ENCODE measurements around the gene GRIK2.
"Not testable (repeated sequence)": the region's sequence is repeated elsewhere in the genome, so short reads cannot be mapped to it uniquely, and the experiment has no call there.

The GRIK2 gene

DNA sequence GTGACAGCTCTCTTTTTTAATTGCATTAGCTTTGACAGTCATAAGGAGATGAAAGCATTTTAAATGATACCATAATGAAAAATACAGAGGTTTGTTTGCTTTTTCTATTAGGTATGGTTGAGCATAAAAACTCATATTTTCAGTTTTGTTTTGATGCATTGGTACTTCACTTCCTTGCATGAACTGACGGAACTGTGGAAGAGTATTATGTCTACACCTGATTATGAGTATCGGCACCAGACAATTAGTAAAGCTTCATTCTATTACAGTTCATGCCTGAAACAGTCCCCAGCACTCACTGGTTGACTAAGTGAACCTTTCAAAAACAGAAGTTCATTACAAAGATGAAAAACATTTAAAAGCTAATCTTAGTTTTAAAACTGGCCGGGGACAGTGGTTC is 593.0 kb downstream of the GRIK2 start:
- no peak for DNase-seq (ENCODE audit: low read depth in 2 of 2, low spot score in 1 of 2)

GRCh38 chr6:101992286-101992685 is 598.8 kb downstream of the GRIK2 start:
- no peak for DNase-seq (ENCODE audit: low read depth in 2 of 2, low spot score in 1 of 2)

GRCh38 chr6:101994521-101994920 is 601.0 kb downstream of the GRIK2 start:
- no peak for DNase-seq (ENCODE audit: low read depth in 2 of 2, low spot score in 1 of 2)

DNA sequence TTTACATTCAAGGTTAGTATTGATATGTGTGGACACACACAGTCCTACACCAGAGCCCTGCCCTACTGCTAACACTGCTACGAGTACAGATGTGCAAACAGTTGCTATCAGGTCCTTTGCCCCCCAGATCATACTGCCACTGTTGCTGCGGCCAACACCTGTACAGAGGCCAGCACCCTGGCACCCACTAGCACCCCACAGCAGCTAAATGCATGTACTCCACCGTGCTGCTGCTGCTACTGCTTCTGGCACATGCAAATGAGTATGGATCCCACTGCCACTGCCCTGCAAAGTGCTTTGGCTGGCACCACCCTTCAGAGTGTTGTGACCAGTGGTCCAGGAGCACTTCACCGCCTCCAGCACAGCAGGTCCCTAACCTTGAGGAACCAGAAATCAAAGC is 621.9 kb downstream of the GRIK2 start:
- DNase-seq (ENCODE audit: low read depth in 2 of 2, low spot score in 1 of 2), result no peak

DNA sequence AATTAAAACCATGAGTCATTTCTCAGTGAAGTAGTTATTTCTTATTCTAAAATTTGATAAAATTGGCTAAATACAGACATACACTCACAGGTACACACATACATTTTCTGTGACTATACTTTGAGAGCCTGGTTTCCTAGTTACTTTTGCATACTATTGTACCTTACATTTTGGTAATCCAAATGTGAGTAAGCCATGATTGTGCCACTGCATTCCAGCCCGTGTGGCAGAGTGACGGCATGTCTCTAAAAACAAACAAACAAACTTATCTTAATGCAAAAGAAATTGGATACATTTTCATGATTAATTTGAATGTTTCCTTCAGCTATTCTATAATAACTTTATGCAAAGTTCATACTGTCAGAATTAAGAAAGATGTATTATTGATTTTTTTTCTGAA is 628.8 kb downstream of the GRIK2 start:
- no peak for DNase-seq (ENCODE audit: low read depth in 2 of 2, low spot score in 1 of 2)

DNA sequence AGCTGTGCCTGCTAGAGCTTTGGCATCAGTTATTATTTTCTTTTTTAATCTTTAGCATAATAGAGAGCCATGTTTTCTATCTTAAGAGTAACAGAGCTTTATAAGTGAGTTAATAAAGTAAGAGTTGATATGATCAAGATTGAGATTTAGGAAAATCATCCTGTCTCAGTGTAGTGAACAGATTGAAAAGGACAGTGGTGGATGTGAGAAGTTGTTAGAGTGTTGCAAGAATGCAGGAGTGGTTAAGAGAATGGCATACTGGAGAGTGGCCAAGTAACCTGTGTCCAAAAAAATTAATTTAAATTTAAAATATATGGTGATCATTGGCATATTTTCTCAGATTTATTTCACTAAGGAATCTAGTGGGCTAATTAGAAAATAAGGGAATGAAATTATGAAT is 629.3 kb downstream of the GRIK2 start:
- no peak for DNase-seq (ENCODE audit: low read depth in 2 of 2, low spot score in 1 of 2)

DNA sequence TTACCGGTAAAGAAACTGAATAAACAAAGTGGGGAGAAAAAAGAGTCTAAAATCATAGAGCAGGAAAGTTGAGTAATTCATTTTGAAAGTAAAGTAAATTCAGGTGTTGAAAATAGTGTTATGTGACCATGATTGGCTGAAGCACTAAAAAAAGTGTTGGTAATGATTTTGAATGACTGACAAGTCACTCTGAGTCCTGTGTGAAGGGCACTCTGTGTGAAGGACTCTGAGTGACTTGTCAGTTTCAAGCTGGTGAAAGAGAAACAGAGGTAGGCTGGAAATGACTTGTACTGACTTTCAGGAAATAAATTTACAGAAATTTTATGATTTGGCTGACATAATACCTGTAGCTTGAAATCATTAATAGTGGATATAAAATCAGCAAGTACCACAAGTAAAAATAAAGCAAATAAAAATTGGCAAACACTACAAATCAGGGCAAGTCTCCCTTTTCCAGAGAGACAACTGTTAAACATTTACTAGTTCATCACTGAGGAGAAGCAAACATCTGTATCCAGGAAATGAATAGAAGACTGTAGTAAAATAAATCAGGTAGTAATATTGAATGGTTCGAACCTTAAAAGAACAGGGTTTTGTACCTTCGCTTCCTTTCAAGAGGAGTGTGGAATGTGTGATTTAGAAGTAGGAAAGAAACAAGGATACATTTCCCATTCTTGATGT is 630.6 kb downstream of the GRIK2 start:
- no peak for DNase-seq (ENCODE audit: low read depth in 2 of 2, low spot score in 1 of 2)

GRCh38 chr6:102026649-102027048 is 633.1 kb downstream of the GRIK2 start:
- no peak for DNase-seq (ENCODE audit: low read depth in 2 of 2, low spot score in 1 of 2)

GRCh38 chr6:102028176-102028575 is 634.7 kb downstream of the GRIK2 start:
- no peak for DNase-seq (ENCODE audit: low read depth in 2 of 2, low spot score in 1 of 2)

DNA sequence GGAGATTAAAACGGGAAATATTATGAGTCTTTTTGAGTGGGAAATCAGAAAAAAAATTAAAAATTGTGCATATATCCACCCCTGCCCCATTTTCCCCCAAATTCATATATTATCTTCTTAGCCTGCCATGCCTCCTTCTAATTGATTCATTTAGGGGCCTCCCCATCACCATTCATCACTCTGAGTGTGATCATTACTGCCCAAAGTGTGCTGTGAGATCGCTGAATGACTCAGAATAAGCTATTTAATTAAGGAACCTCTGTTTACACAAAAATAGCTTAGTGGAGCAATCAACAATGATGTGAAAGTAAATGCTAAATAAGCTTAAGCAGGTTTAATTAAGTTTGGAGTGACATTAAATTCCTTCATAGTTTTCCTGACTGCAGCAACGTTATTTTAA is 645.5 kb downstream of the GRIK2 start:
- no peak for DNase-seq (ENCODE audit: low read depth in 2 of 2, low spot score in 1 of 2)

DNA sequence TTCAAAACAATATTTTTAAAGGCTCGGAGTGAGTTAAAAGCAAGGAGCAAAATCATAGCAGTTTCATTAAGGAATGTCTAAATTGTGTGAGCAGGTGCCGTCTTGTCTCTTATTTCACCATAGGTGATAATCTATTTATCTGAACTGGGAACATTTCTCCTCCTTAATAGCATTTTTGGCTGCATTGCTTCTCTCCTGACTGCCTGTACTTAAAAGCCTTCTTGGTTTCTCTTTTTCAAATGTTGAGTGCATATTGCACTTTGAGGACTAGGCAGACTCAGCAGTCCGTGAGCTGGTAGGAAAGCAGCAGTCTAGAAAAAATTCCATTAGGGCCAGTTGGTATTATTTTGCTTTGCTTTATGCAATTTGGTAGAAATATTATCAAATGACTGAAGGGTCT is 645.9 kb downstream of the GRIK2 start:
- DNase-seq (ENCODE audit: low read depth in 2 of 2, low spot score in 1 of 2), result no peak

DNA sequence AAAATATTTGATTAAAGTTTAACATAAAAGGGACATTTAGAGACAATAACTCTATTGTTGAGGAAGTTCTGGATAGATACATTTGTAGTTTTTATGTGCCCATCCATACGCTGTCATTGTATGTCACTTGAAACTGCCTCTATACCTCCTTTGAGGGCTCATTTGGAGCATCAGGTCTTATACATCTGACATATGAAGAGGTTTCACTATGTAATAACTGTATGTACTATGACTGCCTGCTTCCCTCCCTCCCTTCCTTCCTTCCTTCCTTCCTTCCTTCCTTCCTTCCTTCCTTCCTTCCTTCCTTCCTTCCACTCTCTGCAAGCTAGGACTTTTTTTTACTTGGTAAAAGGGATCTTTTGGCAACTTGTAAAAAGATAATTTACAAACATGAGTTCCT is 657.5 kb downstream of the GRIK2 start:
- no peak for DNase-seq (ENCODE audit: low read depth in 2 of 2, low spot score in 1 of 2)

GRCh38 chr6:102051720-102052119 is 658.2 kb downstream of the GRIK2 start:
- no peak for DNase-seq (ENCODE audit: low read depth in 2 of 2, low spot score in 1 of 2)

- no peak for DNase-seq (ENCODE audit: low read depth in 2 of 2, low spot score in 1 of 2)
These were observed 670.6 kb downstream of the GRIK2 start for GRCh38 chr6:102064142-102064541.

GRCh38 chr6:102066301-102066700 is 672.8 kb downstream of the GRIK2 start:
- DNase-seq (ENCODE audit: low read depth in 2 of 2, low spot score in 1 of 2), result no peak

DNA sequence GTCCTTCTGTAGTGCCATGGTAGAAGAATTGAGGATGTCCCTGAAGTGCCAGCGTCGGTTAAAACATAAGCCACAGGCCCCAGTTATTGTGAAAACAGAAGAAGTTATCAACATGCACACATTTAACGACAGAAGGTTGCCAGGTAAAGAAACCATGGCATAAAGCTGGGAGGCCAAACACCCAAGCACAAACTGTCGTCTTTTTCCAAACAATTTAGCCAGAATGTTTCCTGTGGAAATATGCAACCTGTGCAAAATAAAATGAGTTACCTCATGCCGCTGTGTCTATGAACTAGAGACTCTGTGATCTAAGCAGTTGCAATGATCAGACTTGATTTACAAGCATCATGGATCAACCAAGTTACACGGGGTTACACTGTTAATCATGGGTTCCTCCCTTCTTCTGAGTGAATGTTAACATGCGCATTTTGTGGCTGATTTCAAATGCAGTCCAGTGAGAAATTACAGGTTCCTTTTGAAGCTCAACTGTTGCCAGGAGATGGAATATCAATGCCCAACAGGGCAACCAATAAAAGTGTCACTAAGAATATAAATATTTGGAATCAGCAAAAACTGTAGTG is 674.9 kb downstream of the GRIK2 start:
- DNase-seq (ENCODE audit: low read depth in 2 of 2, low spot score in 1 of 2), result no peak

- DNase-seq (ENCODE audit: low read depth in 2 of 2, low spot score in 1 of 2), result no peak
These were observed 682.0 kb downstream of the GRIK2 start for GRCh38 chr6:102075539-102075938.

DNA sequence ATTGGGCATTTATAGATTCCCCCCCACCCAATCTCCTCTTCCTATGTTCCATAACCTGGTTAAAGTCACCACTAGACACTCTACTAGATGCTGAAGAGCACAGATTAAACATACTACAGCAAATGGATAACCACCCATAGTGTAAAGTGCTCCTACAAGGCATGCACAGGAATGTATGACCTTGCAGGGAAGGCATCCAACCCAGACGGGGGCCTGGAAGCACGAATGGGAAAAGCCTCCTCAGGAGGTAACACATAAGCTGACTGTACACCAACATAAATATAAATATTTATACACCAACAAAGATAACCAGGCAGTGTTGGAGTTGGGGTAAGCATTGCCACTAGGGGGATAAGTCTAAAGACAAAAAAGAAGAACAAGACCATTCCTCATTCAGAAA is 691.7 kb downstream of the GRIK2 start:
- DNase-seq (ENCODE audit: low read depth in 2 of 2, low spot score in 1 of 2), result no peak

GRCh38 chr6:102088160-102088559 is 694.7 kb downstream of the GRIK2 start:
- not testable (repeated sequence) for DNase-seq (ENCODE audit: low read depth in 2 of 2, low spot score in 1 of 2)

GRCh38 chr6:102114402-102114801 is 720.9 kb downstream of the GRIK2 start:
- no peak for DNase-seq (ENCODE audit: low read depth in 2 of 2, low spot score in 1 of 2)

DNA sequence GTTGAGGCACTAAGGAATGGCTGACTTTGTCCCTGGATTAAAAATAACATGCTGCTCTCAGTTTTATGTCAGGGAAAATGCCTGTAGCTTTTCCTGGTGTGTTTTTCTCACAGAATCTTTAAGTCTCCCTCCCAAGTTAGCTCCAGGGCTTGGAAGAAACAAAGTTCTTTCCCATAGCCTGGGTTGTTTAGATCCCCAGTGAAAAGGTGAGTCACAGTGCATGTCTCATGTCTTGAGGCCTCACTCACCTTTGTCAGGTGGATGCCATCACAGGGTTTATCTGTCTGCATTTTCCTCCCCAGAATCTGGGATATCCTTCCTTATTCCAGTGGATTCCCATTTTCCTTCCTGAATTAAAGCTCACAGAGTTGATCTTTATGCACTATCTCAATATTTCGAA is 722.4 kb downstream of the GRIK2 start:
- DNase-seq (ENCODE audit: low read depth in 2 of 2, low spot score in 1 of 2), result no peak

- no peak for DNase-seq (ENCODE audit: low read depth in 2 of 2, low spot score in 1 of 2)
These were observed 724.5 kb downstream of the GRIK2 start for GRCh38 chr6:102118034-102118433.

Measured in stimulated activated CD8-positive, alpha-beta memory T cell treated with anti-CD3 and anti-CD28 coated beads, Interleukin-4, amount 100 ng/mL, for 1 hour (primary cell).